H1 (cell line): ENCODE results near the gene CD81. TPM values are rescaled to one million over a fixed set of nuclear protein-coding genes. Genes with fewer than 3 reads are reported as not detected.

ENCODE experiments used
- CTCF ChIA-PET: fragments of 300-600 bp; sonication (Branson Sonifier 250); formaldehyde crosslinking; loops from one replicate; lab custom pipeline; 2021; ENCODE audit not compliant: partially characterized antibody; lab: Charles Lee
- POLR2A ChIA-PET: fragments of 300-600 bp; sonication (Branson Sonifier 250); formaldehyde crosslinking; loops from one replicate; lab custom pipeline; 2021; ENCODE audit warnings: inconsistent platforms; ENCODE audit not compliant: partially characterized antibody; lab: Charles Lee
- DNase-seq, 2 experiments: peaks; one replicate each; pipeline versions ENCODE4 v3.0.0 to v3.0.0-alpha.2; 2010 to 2022; ENCODE audit warnings: low spot score in 2 of 2, low read depth in 1 of 2, mixed read lengths in 1 of 2
- FAIRE-seq: peaks from 2 replicates; lab custom pipeline; 2011; peaks lifted over from hg19 to GRCh38; lab: Jason Lieb, UNC
- H2AFZ ChIP-seq: 2 replicates; pipeline ENCODE4 v1.8.1; 2012; ENCODE audit warnings: low read length, inconsistent platforms
- H2AK5ac ChIP-seq: 2 replicates; pipeline ENCODE4 v1.6.1; 2013; ENCODE audit warnings: low read depth, low read length
- H2BK120ac ChIP-seq: replicated peaks from 2 replicates; pipeline ENCODE3; 2013; ENCODE audit warnings: low read depth, low read length, inconsistent platforms
- H2BK12ac ChIP-seq: 2 replicates; pipeline ENCODE4 v1.6.1; 2013; ENCODE audit warnings: low read depth, low read length
- H2BK15ac ChIP-seq: 2 replicates; pipeline ENCODE4 v1.6.1; 2013; ENCODE audit warnings: low read length
- H2BK20ac ChIP-seq: 2 replicates; pipeline ENCODE4 v1.6.1; 2013; ENCODE audit warnings: low read length
- H2BK5ac ChIP-seq: 2 replicates; pipeline ENCODE4 v1.6.1; 2013; ENCODE audit warnings: low read depth, low read length
- H3K14ac ChIP-seq: 2 replicates; pipeline ENCODE4 v1.6.1; 2013; ENCODE audit warnings: inconsistent platforms; ENCODE audit not compliant: insufficient read length
- H3K18ac ChIP-seq: 2 replicates; pipeline ENCODE4 v1.6.1; 2013; ENCODE audit warnings: low read length; ENCODE audit errors: extremely low read depth
- H3K23ac ChIP-seq: 2 replicates; pipeline ENCODE4 v1.6.1; 2013; ENCODE audit warnings: inconsistent platforms; ENCODE audit not compliant: insufficient read length
- H3K23me2 ChIP-seq: 2 replicates; pipeline ENCODE4 v1.6.1; 2013; ENCODE audit warnings: low read depth, low read length
- H3K27ac ChIP-seq: 2 replicates; pipeline ENCODE4 v1.6.1; 2011; ENCODE audit warnings: low read depth, low read length, inconsistent platforms
- H3K27me3 ChIP-seq, 4 experiments: replicated peaks in 1 of 4; 1 replicate in 1 of 4; 2 replicates in 3 of 4; pipeline versions ENCODE4 v1.6.1 to v1.8.1; 2011 to 2013; ENCODE audit warnings: low read length in 3 of 4, mild to moderate bottlenecking in 3 of 4, inconsistent platforms in 2 of 4, mixed read lengths in 2 of 4, moderate library complexity in 1 of 4; ENCODE audit not compliant: control insufficient read depth in 3 of 4, insufficient read depth in 3 of 4; ENCODE audit errors: extremely low read depth in 1 of 4
- H3K36me3 ChIP-seq, 4 experiments: 2 replicates each; pipeline versions ENCODE4 v1.6.1 to v1.8.1; 2011 to 2013; ENCODE audit warnings: mild to moderate bottlenecking in 4 of 4, low read length in 3 of 4, moderate library complexity in 2 of 4, control low read depth in 1 of 4, inconsistent platforms in 1 of 4; ENCODE audit not compliant: insufficient read depth in 4 of 4, control insufficient read depth in 2 of 4
- H3K4ac ChIP-seq: replicated peaks from 2 replicates; pipeline ENCODE3; 2013; ENCODE audit warnings: low read length, low read depth, mixed read lengths, inconsistent platforms; ENCODE audit not compliant: insufficient read length
- H3K4me1 ChIP-seq, 4 experiments: replicated peaks in 1 of 4; 1 replicate in 1 of 4; 2 replicates in 3 of 4; pipeline versions ENCODE4 v1.6.1 to v1.8.1; 2011 to 2013; ENCODE audit warnings: low read length in 3 of 4, inconsistent platforms in 2 of 4, mixed read lengths in 1 of 4; ENCODE audit not compliant: insufficient read depth in 4 of 4, control insufficient read depth in 3 of 4
- H3K4me2 ChIP-seq, 2 experiments: 2 replicates each; pipeline versions ENCODE4 v1.6.1 to v1.8.1; 2011 to 2013; ENCODE audit warnings: low read depth in 2 of 2, low read length in 2 of 2, control low read depth in 1 of 2, inconsistent platforms in 1 of 2, mild to moderate bottlenecking in 1 of 2; ENCODE audit not compliant: insufficient read depth in 1 of 2
- H3K4me3 ChIP-seq, 4 experiments: fragments of 200-600, 300-600 bp in 1 of 4; sonication (generic), shearing (Covaris generic), sonication (Bioruptor Twin) in 1 of 4; 2 replicates each; pipeline versions ENCODE4 v1.5.1 to v1.8.1; 2011 to 2016; ENCODE audit warnings: low read length in 4 of 4, low read depth in 3 of 4, control low read depth in 2 of 4, inconsistent platforms in 2 of 4, mild to moderate bottlenecking in 2 of 4, mixed read lengths in 1 of 4, moderate library complexity in 1 of 4; ENCODE audit not compliant: insufficient read depth in 2 of 4; ENCODE audit errors: extremely low read depth in 1 of 4
- H3K56ac ChIP-seq: replicated peaks from 2 replicates; pipeline ENCODE3; 2013; ENCODE audit warnings: low read depth, mild to moderate bottlenecking, mixed read lengths, low read length, inconsistent platforms; ENCODE audit not compliant: insufficient read length
- H3K79me1 ChIP-seq: 2 replicates; pipeline ENCODE4 v1.6.1; 2013; ENCODE audit warnings: low read depth, low read length, control low read depth
- H3K79me2 ChIP-seq, 2 experiments: 2 replicates each; pipeline versions ENCODE4 v1.6.1 to v1.8.1; 2012 to 2013; ENCODE audit warnings: low read length in 2 of 2, mild to moderate bottlenecking in 2 of 2, inconsistent platforms in 1 of 2; ENCODE audit not compliant: insufficient read depth in 2 of 2, control insufficient read depth in 1 of 2
- H3K9ac ChIP-seq, 4 experiments: replicated peaks in 1 of 4; 1 replicate in 1 of 4; 2 replicates in 3 of 4; pipeline versions ENCODE4 v1.6.1 to v1.8.1; 2011 to 2013; ENCODE audit warnings: low read depth in 3 of 4, low read length in 3 of 4, control low read depth in 2 of 4, mild to moderate bottlenecking in 2 of 4, moderate library complexity in 2 of 4, inconsistent platforms in 1 of 4; ENCODE audit errors: extremely low read depth in 1 of 4
- H3K9me3 ChIP-seq, 2 experiments: 2 replicates each; pipeline versions ENCODE4 v1.6.1 to v1.8.1; 2012 to 2013; ENCODE audit warnings: mild to moderate bottlenecking in 2 of 2, moderate library complexity in 2 of 2, control low read depth in 1 of 2, inconsistent platforms in 1 of 2, low read depth in 1 of 2, low read length in 1 of 2, mixed read lengths in 1 of 2; ENCODE audit not compliant: insufficient read depth in 2 of 2
- H4K20me1 ChIP-seq, 2 experiments: replicated peaks in 1 of 2; 2 replicates each; pipeline versions ENCODE3 to v1.8.1; 2011 to 2013; ENCODE audit warnings: inconsistent platforms in 2 of 2, low read length in 2 of 2, mild to moderate bottlenecking in 1 of 2; ENCODE audit not compliant: insufficient read depth in 2 of 2, control insufficient read depth in 1 of 2
- H4K5ac ChIP-seq: 2 replicates; pipeline ENCODE4 v1.6.1; 2013; ENCODE audit warnings: low read length, low read depth, mixed read lengths, inconsistent platforms; ENCODE audit not compliant: insufficient read length
- H4K8ac ChIP-seq: 2 replicates; pipeline ENCODE4 v1.8.0; 2013; ENCODE audit warnings: mild to moderate bottlenecking, moderate library complexity, low read length, inconsistent platforms; ENCODE audit not compliant: insufficient read depth; ENCODE audit errors: extremely low read depth
- H4K91ac ChIP-seq: replicated peaks from 2 replicates; pipeline ENCODE3; 2013; ENCODE audit warnings: low read length, mixed read lengths, inconsistent platforms; ENCODE audit not compliant: insufficient read length
- GABPA ChIP-seq: IDR thresholded peaks from 2 replicates; pipeline ENCODE4 v1.6.1; 2011; ENCODE audit warnings: mild to moderate bottlenecking, low read length, moderate library complexity, borderline replicate concordance; ENCODE audit not compliant: insufficient read depth
- HDAC2 ChIP-seq, 2 experiments: fragments of 300-600 bp in 1 of 2; sonication (generic) in 1 of 2; IDR thresholded peaks; 2 replicates each; pipeline ENCODE4 v1.6.1; 2011 to 2012; ENCODE audit warnings: low read depth in 2 of 2, low read length in 2 of 2, mild to moderate bottlenecking in 2 of 2, moderate library complexity in 2 of 2, borderline replicate concordance in 1 of 2, inconsistent platforms in 1 of 2
- HDAC6 ChIP-seq: IDR thresholded peaks from one replicate; pipeline ENCODE4 v1.7.1; 2012; ENCODE audit warnings: low read depth, mild to moderate bottlenecking, inconsistent platforms, low read length, moderate library complexity
- KDM1A ChIP-seq: fragments of 200-600, 300-600 bp; sonication (generic); IDR thresholded peaks from 2 replicates; pipeline ENCODE4 v1.7.1; 2016; ENCODE audit warnings: mild to moderate bottlenecking, low read length, borderline replicate concordance
- TAF1 ChIP-seq: IDR thresholded peaks from 2 replicates; pipeline ENCODE4 v1.6.1; 2011; ENCODE audit warnings: mild to moderate bottlenecking, low read depth, low read length
- USF2 ChIP-seq: IDR thresholded peaks from 2 replicates; pipeline ENCODE4 v1.6.1; 2011; ENCODE audit warnings: low read length, improper control_type of control experiment
- WGBS, 2 experiments: shearing (Covaris generic) in 1 of 2; methylation state at CpG; one replicate each; pipeline versions ENCODE4 v1.1.6 to v1.1.7; 2013 to 2015; ENCODE audit warnings: low lambda C conversion rate in 2 of 2, mixed read lengths in 2 of 2, inconsistent platforms in 1 of 2, low coverage in 1 of 2, missing lambda C conversion rate in 1 of 2; ENCODE audit not compliant: insufficient replicate concordance in 2 of 2, insufficient coverage in 1 of 2, insufficient read length in 1 of 2; ENCODE audit errors: extremely low coverage in 1 of 2, missing lambda C conversion rate in 1 of 2; 5-methylcytosine and 5-hydroxymethylcytosine counted together
- polyA plus RNA-seq, 7 experiments: library from polyadenylated mRNA; depleted of rRNA in 3 of 7; stranded (reverse) in 5 of 7; unstranded in 2 of 7; fragments of >200 nt in 5 of 7; fragments of 200-250 nt in 2 of 7; gene quantifications; 1 replicate in 5 of 7; 2 replicates in 1 of 7; 4 replicates in 1 of 7; pipeline versions ENCODE4 v1.2.1 to v1.2.3, GENCODE V29; 2011 to 2013; ENCODE audit warnings: missing spikeins in 2 of 7, mixed read lengths in 2 of 7
- total RNA-seq: library from RNA; stranded (reverse); fragmentation: NEBNext Ultra II Directional; extraction: Animal tissue kit (Norgen Biotek cat#: 25700); gene quantifications from 2 replicates; pipeline ENCODE4 v1.2.1, GENCODE V29; 2021

The CD81 gene
- total and polyA plus RNA-seq, 2 of the 8 experiments (the other 6 are each of a cell fraction or from before 2014, with no cell fraction given) = 238 to 309 TPM

- Histone ChIP-seq H3K23ac (no peak overlapping the region), H2AFZ (no peak overlapping the region), H3K14ac (no peak overlapping the region), H3K56ac (no peak overlapping the region), H3K79me2 (no peaks in the 10 kb centered on the region), H3K4me1 (no peaks in the 10 kb centered on the region; a peak in 1 of 7 replicates), H3K4me2 (no peak overlapping the region)
- TF ChIP-seq USF2 (no peak), KDM1A (peak; percentile 76; the same call in 1 of the 2 replicates), HDAC6 (no peak), GABPA (no peak), HDAC2 (IDR thresholded peaks at IDR 0.05; ENCODE audit: borderline replicate concordance in 1 of 2, low read depth in 2 of 2, low read length in 2 of 2) (no peak), TAF1 (no peak)
- TF ChIP-seq, all 59 proteins: peak for 1
- no peaks in the 10 kb centered on the region for H3K79me1 ChIP-seq
- FAIRE-seq (no peak), DNase-seq (no peak)
- H3K27ac ChIP-seq = no peak overlapping the region
- no peak overlapping the region for H2BK5ac ChIP-seq
- no peak overlapping the region for H4K91ac ChIP-seq
- no peak overlapping the region for H4K8ac ChIP-seq
- no peaks in the 10 kb centered on the region; a peak in 1 of 4 replicates for H3K9me3 ChIP-seq
- H3K18ac ChIP-seq = no peak overlapping the region
- no peak overlapping the region for H4K5ac ChIP-seq
- no peak overlapping the region for H2BK120ac ChIP-seq
- no peak overlapping the region for H2AK5ac ChIP-seq
- CTCF ChIA-PET = interaction anchor here (0.7 to 4.6 kb wide), 6 partner anchors 11 to 658 kb away, joined by 3 to 37 read pairs (median 6); no protein-coding TSS in a partner anchor
- H4K20me1 ChIP-seq = peaks cover 0 to 29% of the 10 kb centered on the region in 2 experiments
- H2BK20ac ChIP-seq = no peak overlapping the region
- POLR2A ChIA-PET = no interaction called here
- H3K36me3 ChIP-seq = no peaks in the 10 kb centered on the region
- no peak overlapping the region for H3K4me3 ChIP-seq
- 94% methylated on average over 1 of the region's 1 CpG; no CpG with 5 or more reads in 1 of the 2 experiments for WGBS, 2 experiments
- no peak overlapping the region for H2BK15ac ChIP-seq
- H3K4ac ChIP-seq = no peak overlapping the region
- no peak overlapping the region for H3K9ac ChIP-seq
- H3K23me2 ChIP-seq = peaks cover 26% of the 10 kb centered on the region; the same call in 1 of the 2 replicates
- H3K27me3 ChIP-seq = peaks cover 0 to 8% (median 2%) of the 10 kb centered on the region in 4 experiments; a peak in 2 of 7 replicates
- H2BK12ac ChIP-seq = no peak overlapping the region
Observed at GRCh38 chr11:2431395-2431794, 54.3 kb downstream of the CD81 start.
